HUES64 (cell line): Measurements from ENCODE around the gene PSMD10.

Experiments used
- H3K27ac ChIP-seq: 2 replicates; pipeline ENCODE4 v1.7.0; 2013; ENCODE audit warnings: low read depth, low read length, inconsistent platforms
- H3K27me3 ChIP-seq: 2 replicates; pipeline ENCODE4 v1.6.1; 2013; ENCODE audit warnings: mild to moderate bottlenecking, low read length; ENCODE audit not compliant: insufficient read depth
- H3K36me3 ChIP-seq: 2 replicates; pipeline ENCODE4 v1.6.1; 2013; ENCODE audit warnings: mild to moderate bottlenecking, low read length; ENCODE audit not compliant: insufficient read depth
- H3K4me1 ChIP-seq: 2 replicates; pipeline ENCODE4 v1.6.1; 2013; ENCODE audit warnings: mild to moderate bottlenecking, low read length, moderate library complexity; ENCODE audit not compliant: insufficient read depth
- H3K4me3 ChIP-seq: 2 replicates; pipeline ENCODE4 v1.5.1; 2013; ENCODE audit warnings: mild to moderate bottlenecking, low read length, moderate library complexity
- H3K9ac ChIP-seq: 2 replicates; pipeline ENCODE4 v1.6.1; 2013; ENCODE audit warnings: mild to moderate bottlenecking, low read depth, low read length
- H3K9me3 ChIP-seq: 2 replicates; pipeline ENCODE4 v1.6.1; 2013; ENCODE audit warnings: low read depth, low read length; ENCODE audit not compliant: insufficient read depth
- WGBS: fragments of 150-250, 120-280 bp; methylation state at CpG from one replicate; pipeline ENCODE4 v1.1.7; 2013; ENCODE audit warnings: missing lambda C conversion rate; 5-methylcytosine and 5-hydroxymethylcytosine counted together

Gene PSMD10

DNA sequence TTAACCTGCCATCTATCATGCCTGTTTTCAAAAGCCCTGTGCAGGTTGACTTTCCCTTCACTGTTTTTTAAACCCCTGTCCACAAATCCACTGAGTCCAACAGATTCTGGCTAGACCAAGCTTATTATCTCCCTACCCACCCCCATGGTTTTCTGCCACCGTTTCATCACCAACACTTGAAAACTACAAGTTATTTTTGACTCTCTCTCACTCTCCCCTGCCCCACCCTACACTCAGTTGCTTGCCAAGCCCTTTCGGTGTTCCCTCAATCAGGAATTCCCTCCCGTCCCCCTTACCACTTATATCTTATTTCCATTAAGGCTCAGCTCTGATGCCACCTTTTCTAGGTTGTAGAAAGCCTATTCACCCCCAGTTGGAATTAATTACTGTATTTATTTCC is 29.9 kb upstream of the PSMD10 start:
- Histone ChIP-seq H3K4me1 (peaks cover 16% of the 10 kb centered on the region), H3K9me3 (no peaks in the 10 kb centered on the region), H3K27me3 (no peaks in the 10 kb centered on the region), H3K27ac (no peak overlapping the region), H3K4me3 (no peak overlapping the region), H3K9ac (no peak overlapping the region), H3K36me3 (no peaks in the 10 kb centered on the region)
- WGBS: 84% methylated on average over 3 of the region's 3 CpGs

- H3K9ac ChIP-seq: no peak overlapping the region
- no peaks in the 10 kb centered on the region for H3K27me3 ChIP-seq
- 74% methylated on average over 2 of the region's 3 CpGs for WGBS
- no peak overlapping the region for H3K27ac ChIP-seq
- no peaks in the 10 kb centered on the region for H3K9me3 ChIP-seq
- H3K4me1 ChIP-seq: peaks cover 8% of the 10 kb centered on the region; the same call in 1 of the 2 replicates
- H3K4me3 ChIP-seq: no peak overlapping the region
- no peaks in the 10 kb centered on the region for H3K36me3 ChIP-seq
Measured at GRCh38 chrX:108117988-108118387, 26.6 kb upstream of the PSMD10 start.

- no peaks in the 10 kb centered on the region for H3K27me3 ChIP-seq
- no peaks in the 10 kb centered on the region for H3K36me3 ChIP-seq
Measured at GRCh38 chrX:108114541-108114940, 23.2 kb upstream of the PSMD10 start.

DNA sequence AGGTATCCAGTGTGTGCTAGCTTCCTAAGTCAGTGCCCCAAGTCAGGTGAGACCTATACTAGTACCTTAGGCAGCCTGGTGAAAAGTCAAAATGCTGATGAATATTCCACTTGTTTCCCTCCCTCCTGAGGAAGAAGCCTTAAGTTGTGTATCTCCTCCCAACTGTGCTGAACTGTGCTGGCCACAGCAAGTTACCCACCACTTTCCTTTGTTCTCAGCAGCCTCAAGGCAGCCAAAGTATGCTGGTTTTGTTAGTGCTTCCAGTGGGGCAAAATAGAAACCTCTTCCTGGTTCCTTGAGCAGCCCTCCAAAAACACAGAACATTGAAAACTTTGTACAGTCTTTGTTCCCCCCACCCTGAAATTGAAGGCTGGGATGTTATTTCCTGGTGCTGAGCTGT is 14.1 kb upstream of the PSMD10 start:
- no peak overlapping the region for H3K27ac ChIP-seq

More at GRCh38 chrX:108114541-108114940, 23.2 kb upstream of the PSMD10 start:
- H3K27ac ChIP-seq: no peak overlapping the region
- no peaks in the 10 kb centered on the region for H3K9me3 ChIP-seq
- H3K4me3 ChIP-seq: no peak overlapping the region
- no peak overlapping the region for H3K9ac ChIP-seq
- no peaks in the 10 kb centered on the region for H3K4me1 ChIP-seq

GRCh38 chrX:108097380-108097779 is 6.0 kb upstream of the PSMD10 start:
- H3K9ac ChIP-seq: no peak overlapping the region
- H3K4me3 ChIP-seq: no peak overlapping the region
- 88% methylated on average over 1 of the region's 2 CpGs for WGBS
- H3K27me3 ChIP-seq: no peaks in the 10 kb centered on the region
- H3K36me3 ChIP-seq: no peaks in the 10 kb centered on the region
- H3K27ac ChIP-seq: no peak overlapping the region
- no peaks in the 10 kb centered on the region for H3K4me1 ChIP-seq
- H3K9me3 ChIP-seq: no peaks in the 10 kb centered on the region

More for the DNA sequence above, 14.1 kb upstream of the PSMD10 start:
- H3K4me3 ChIP-seq: no peak overlapping the region
- H3K36me3 ChIP-seq: no peaks in the 10 kb centered on the region
- no peaks in the 10 kb centered on the region for H3K9me3 ChIP-seq
- no peak overlapping the region for H3K9ac ChIP-seq
- no peaks in the 10 kb centered on the region for H3K4me1 ChIP-seq
- H3K27me3 ChIP-seq: no peaks in the 10 kb centered on the region

DNA sequence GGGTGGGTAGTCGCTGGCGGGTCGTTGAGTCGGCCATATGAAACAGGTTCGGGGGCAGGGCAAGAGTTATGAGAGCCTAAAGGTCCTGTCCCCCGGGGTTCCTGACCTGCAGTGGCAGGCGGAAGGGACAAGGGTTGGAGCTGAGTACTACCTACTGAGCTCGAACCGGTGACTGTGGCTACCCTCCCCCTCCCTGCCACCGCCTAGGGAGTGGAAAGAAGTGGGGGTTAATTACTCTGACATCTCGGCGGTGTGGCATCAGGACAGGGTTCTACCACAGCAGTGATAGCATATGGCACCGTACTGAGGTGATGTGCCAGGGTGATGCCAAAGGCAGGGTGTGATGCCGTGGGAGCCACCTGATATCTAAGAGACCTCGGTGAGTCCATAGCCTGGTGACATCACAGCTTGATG is 543 bp upstream of the PSMD10 start:
- no peaks in the 10 kb centered on the region for H3K9me3 ChIP-seq
- H3K27me3 ChIP-seq: no peaks in the 10 kb centered on the region
- no peaks in the 10 kb centered on the region; the same call in 1 of the 2 replicates for H3K4me1 ChIP-seq
- H3K9ac ChIP-seq: no peak overlapping the region
- 6% methylated on average over 12 of the region's 15 CpGs for WGBS
- H3K27ac ChIP-seq: no peak overlapping the region
- H3K36me3 ChIP-seq: peaks cover 16% of the 10 kb centered on the region
- peak overlapping the region; percentile 97 for H3K4me3 ChIP-seq

GRCh38 chrX:108090491-108091263 is 665 bp downstream of the PSMD10 start:
- Histone ChIP-seq H3K36me3 (peaks cover 27% of the 10 kb centered on the region), H3K27me3 (no peaks in the 10 kb centered on the region), H3K27ac (peak overlapping the region; percentile 85), H3K9ac (peak overlapping the region; percentile 89), H3K4me1 (no peaks in the 10 kb centered on the region; the same call in 1 of the 2 replicates), H3K4me3 (peak overlapping the region; percentile 97), H3K9me3 (no peaks in the 10 kb centered on the region)
- WGBS: 7% methylated on average over 14 of the region's 20 CpGs

GRCh38 chrX:108088511-108088910 is 2.8 kb downstream of the PSMD10 start:
- Histone ChIP-seq H3K9me3 (no peaks in the 10 kb centered on the region), H3K4me1 (no peaks in the 10 kb centered on the region; the same call in 1 of the 2 replicates), H3K27ac (no peak overlapping the region), H3K36me3 (peaks cover 43% of the 10 kb centered on the region), H3K4me3 (no peak overlapping the region), H3K27me3 (no peaks in the 10 kb centered on the region), H3K9ac (no peak overlapping the region)
- WGBS: 93% methylated on average over 1 of the region's 1 CpG

DNA sequence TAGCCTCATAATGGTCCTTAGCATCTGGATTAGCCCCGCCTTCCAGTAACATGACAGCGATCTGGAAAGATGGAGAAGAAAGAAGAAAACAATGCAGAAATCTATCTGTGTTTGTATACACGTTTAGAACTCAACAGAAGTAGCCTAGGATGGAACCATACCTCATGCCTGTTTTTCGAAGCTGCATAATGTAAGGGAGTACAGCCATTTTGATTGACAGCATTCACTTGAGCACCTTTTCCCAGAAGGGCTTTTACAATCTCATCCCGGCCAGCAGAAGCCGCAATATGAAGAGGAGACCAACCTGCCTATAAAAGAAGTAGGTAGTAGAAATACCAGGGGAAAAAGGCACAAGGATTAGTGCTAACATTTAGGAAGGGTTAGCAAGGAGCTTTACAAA is 3.5 kb downstream of the PSMD10 start:
- Histone ChIP-seq H3K27ac (no peak overlapping the region), H3K36me3 (peaks cover 43% of the 10 kb centered on the region), H3K9me3 (no peaks in the 10 kb centered on the region), H3K27me3 (no peaks in the 10 kb centered on the region), H3K4me3 (no peak overlapping the region), H3K9ac (no peak overlapping the region), H3K4me1 (no peaks in the 10 kb centered on the region; the same call in 1 of the 2 replicates)
- over 99% methylated on average over 6 of the region's 6 CpGs for WGBS

GRCh38 chrX:108081110-108081509 is 10.2 kb downstream of the PSMD10 start:
- no peaks in the 10 kb centered on the region for H3K9me3 ChIP-seq
- H3K4me1 ChIP-seq: no peaks in the 10 kb centered on the region
- H3K27me3 ChIP-seq: no peaks in the 10 kb centered on the region
- peaks cover 20% of the 10 kb centered on the region for H3K36me3 ChIP-seq
- H3K4me3 ChIP-seq: no peak overlapping the region
- H3K27ac ChIP-seq: no peak overlapping the region
- no peak overlapping the region for H3K9ac ChIP-seq
- 100% methylated on average over 2 of the region's 2 CpGs for WGBS

- 89% methylated on average over 5 of the region's 5 CpGs for WGBS
- no peaks in the 10 kb centered on the region for H3K27me3 ChIP-seq
Measured at GRCh38 chrX:108072746-108073145, 18.6 kb downstream of the PSMD10 start.

More at GRCh38 chrX:108072746-108073145, 18.6 kb downstream of the PSMD10 start:
- Histone ChIP-seq H3K4me1 (no peaks in the 10 kb centered on the region), H3K9me3 (no peaks in the 10 kb centered on the region), H3K36me3 (no peaks in the 10 kb centered on the region), H3K9ac (no peak overlapping the region), H3K27ac (no peak overlapping the region), H3K4me3 (no peak overlapping the region)
